Esophagus (tissue), 2 donors: ENCODE data around the gene PDZD2. TPM values are rescaled to one million over a fixed set of nuclear protein-coding genes. Genes with fewer than 3 reads are reported as not detected.

Experiments used
- H3K27ac ChIP-seq, 2 donors: one replicate each; pipeline ENCODE4 v1.5.1; 2013; ENCODE audit warnings: low read depth in 2 of 2, mild to moderate bottlenecking in 2 of 2, inconsistent platforms in 1 of 2, low read length in 1 of 2, moderate library complexity in 1 of 2
- H3K27me3 ChIP-seq, 2 donors: one replicate each; pipeline ENCODE4 v1.6.1; 2013; ENCODE audit warnings: low read length in 2 of 2, control low read depth in 1 of 2, mild to moderate bottlenecking in 1 of 2; ENCODE audit not compliant: insufficient read depth in 2 of 2, control insufficient read depth in 1 of 2
- H3K36me3 ChIP-seq, 2 donors: one replicate each; pipeline ENCODE4 v1.6.1; 2013; ENCODE audit warnings: low read length in 1 of 2; ENCODE audit not compliant: control insufficient read depth in 2 of 2, insufficient read depth in 2 of 2
- H3K4me1 ChIP-seq, 2 donors: one replicate each; pipeline ENCODE4 v1.6.1; 2013; ENCODE audit warnings: low read length in 1 of 2; ENCODE audit not compliant: control insufficient read depth in 2 of 2, insufficient read depth in 2 of 2
- H3K4me3 ChIP-seq, 2 donors: one replicate each; pipeline ENCODE4 v1.5.1; 2013; ENCODE audit warnings: low read length in 2 of 2, mild to moderate bottlenecking in 2 of 2, low read depth in 1 of 2, moderate library complexity in 1 of 2
- H3K9me3 ChIP-seq, 2 donors: one replicate each; pipeline ENCODE4 v1.6.1; 2013; ENCODE audit warnings: mild to moderate bottlenecking in 2 of 2, low read depth in 1 of 2, low read length in 1 of 2, moderate library complexity in 1 of 2; ENCODE audit not compliant: control insufficient read depth in 2 of 2, insufficient read depth in 1 of 2
- WGBS, 2 donors: extraction: QIAGEN DNeasy Blood & Tissue Kit; methylation state at CpG; one replicate each; pipeline ENCODE4 v1.1.7; 2013; 5-methylcytosine and 5-hydroxymethylcytosine counted together
- polyA plus RNA-seq, 2 donors: library from polyadenylated mRNA; stranded (reverse); fragments of 200-250 nt; gene quantifications; one replicate each; pipeline ENCODE4 v1.2.3, GENCODE V29; 2013
- donor health status: healthy with polysubstance abuse.
- donor health status: Bipolar disorder and iron deficiency.

Gene PDZD2
- polyA plus RNA-seq, 2 donors = 6.6 to 15.3 TPM

DNA sequence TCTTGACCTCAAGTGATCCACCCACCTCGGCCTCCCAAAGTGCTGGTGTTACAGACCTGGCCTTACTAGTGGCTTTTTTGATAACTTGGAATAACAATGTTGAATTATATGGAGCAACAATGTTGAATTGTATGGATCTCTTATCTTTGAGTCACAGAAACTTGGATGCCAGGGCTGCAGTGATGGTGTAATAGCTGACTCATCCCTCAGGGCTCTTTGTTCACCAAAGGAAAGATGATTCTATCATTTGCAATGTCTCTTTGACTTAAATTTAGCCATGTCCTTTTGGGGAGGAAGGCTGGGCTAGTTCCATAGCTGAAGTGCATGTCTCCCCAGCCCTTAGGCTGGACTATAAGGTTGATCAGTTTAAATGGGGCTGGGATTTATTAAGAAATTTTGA is 172.3 kb downstream of the PDZD2 start:
- Histone ChIP-seq H3K27me3 (no peaks in the 10 kb centered on the region), H3K4me3 (no peak overlapping the region), H3K9me3 (no peaks in the 10 kb centered on the region), H3K36me3 (no peaks in the 10 kb centered on the region), H3K27ac (no peak overlapping the region), H3K4me1 (no peaks in the 10 kb centered on the region)
- WGBS, 2 donors = 55 to 64% methylated on average over 1 of the region's 1 CpG

DNA sequence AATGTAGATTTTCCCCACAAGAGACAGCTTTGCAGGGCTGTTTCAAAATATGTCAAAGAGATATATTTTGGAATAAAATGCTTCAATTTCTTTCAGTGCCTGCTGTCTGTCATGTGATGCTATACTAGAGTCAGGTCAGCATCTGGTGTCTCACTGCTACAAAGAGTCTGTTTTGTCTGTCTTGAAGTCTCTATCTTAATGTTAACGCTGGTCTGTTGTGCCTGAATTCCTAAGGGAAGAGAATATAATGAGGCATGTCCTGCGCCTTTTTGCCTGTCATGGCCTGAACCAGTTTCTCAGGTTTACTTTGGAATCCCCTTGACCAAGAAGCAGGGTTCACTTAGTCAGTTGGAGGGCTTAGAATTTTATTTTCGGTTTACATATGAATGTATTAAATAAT is 176.4 kb downstream of the PDZD2 start:
- H3K27ac ChIP-seq = no peak overlapping the region
- no peaks in the 10 kb centered on the region for H3K36me3 ChIP-seq
- no peak overlapping the region for H3K4me3 ChIP-seq
- H3K27me3 ChIP-seq = no peaks in the 10 kb centered on the region
- no peaks in the 10 kb centered on the region for H3K9me3 ChIP-seq
- H3K4me1 ChIP-seq = no peaks in the 10 kb centered on the region
- WGBS, 2 donors = 55 to 64% methylated on average over 3 of the region's 3 CpGs

DNA sequence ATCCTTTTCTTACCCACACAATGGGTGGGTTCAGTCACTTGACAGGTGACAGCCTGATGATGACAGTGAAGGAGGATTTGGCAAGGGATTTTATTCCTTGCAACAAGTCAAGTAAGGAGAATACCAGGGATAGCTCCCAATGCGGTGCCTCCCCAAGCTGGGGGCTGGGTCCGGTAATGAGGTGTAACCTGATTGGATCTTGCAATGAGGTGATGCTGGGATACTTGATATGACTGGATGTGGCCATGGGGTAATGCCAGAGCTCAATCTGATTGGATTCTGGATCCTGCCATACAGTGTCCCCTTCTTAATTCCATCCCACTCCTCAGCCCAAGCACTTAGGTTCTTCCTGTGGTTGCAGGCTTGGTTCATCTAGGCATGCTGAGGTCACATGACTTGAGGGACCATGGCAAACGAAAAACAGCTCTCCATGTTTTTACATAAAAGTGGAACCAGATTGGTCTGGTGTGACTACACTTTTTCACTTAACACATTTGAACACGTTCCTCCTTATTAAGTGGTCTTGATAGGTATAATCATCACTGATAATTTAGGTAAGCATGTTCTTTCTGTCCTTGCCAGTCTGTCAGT is 181.1 kb downstream of the PDZD2 start:
- Histone ChIP-seq H3K4me1 (no peaks in the 10 kb centered on the region), H3K27ac (no peak overlapping the region), H3K9me3 (no peaks in the 10 kb centered on the region), H3K27me3 (no peaks in the 10 kb centered on the region), H3K4me3 (no peak overlapping the region), H3K36me3 (no peaks in the 10 kb centered on the region)
- WGBS, 2 donors = 67 to 70% methylated on average over 4 of the region's 4 CpGs

DNA sequence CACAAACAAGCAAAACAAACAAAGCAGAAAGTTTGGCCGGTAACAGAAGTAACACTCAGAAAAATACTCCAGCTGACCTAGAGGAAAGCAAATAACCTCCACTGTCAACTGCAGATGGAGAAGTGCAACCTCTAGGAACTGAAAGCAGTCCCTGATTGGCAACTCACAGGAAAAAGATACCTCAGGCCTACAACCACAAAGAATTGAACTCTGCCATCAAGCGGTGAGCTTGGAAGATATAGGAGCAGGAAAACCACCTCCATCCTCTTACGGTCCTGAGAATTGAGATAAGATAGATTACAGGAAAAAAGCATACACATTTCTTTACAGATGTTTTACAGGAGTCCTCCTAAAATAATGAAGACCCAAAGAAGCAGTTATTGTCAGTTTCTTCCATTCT is 184.5 kb downstream of the PDZD2 start:
- WGBS, 2 donors = 39 to 57% methylated on average over 3 of the region's 3 CpGs
- Histone ChIP-seq H3K36me3 (no peaks in the 10 kb centered on the region), H3K27ac (no peak overlapping the region), H3K4me3 (no peak overlapping the region), H3K27me3 (no peaks in the 10 kb centered on the region), H3K4me1 (no peaks in the 10 kb centered on the region), H3K9me3 (no peaks in the 10 kb centered on the region)

DNA sequence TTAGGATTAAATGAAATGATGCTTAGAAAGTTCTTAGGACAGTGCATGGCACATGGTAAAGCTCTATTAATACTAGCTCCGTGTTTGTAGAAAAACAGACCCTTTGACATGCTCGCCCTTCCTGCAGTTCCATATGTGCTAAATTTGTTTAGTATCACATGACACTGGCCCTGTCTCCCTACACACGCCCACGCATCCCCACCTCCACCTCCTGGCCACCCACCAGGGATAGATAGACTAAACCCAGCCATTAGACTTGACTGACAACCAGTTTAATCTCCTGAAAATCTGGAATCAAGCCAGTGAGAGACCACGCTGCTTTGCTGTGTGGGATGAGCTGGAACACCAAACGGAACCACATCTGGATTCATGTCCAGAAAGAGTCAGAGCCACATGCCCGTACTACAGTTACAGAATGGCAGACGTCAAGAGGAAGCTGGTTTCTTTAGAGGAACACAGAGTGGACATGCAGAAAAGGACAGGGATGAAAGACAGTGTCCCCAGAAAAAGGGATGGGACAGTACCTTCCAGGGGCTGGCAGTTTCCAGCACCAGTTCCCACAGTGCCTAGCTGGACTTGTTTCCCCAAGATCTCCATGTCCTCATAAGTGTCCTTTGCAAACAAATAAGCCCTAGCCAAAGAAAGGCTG is 186.1 kb downstream of the PDZD2 start:
- no peaks in the 10 kb centered on the region for H3K36me3 ChIP-seq
- 49 to 53% methylated on average over 8 of the region's 8 CpGs for WGBS, 2 donors
- H3K4me3 ChIP-seq = no peak overlapping the region
- no peak overlapping the region for H3K27ac ChIP-seq
- no peaks in the 10 kb centered on the region for H3K4me1 ChIP-seq
- no peaks in the 10 kb centered on the region for H3K27me3 ChIP-seq
- H3K9me3 ChIP-seq = no peaks in the 10 kb centered on the region

DNA sequence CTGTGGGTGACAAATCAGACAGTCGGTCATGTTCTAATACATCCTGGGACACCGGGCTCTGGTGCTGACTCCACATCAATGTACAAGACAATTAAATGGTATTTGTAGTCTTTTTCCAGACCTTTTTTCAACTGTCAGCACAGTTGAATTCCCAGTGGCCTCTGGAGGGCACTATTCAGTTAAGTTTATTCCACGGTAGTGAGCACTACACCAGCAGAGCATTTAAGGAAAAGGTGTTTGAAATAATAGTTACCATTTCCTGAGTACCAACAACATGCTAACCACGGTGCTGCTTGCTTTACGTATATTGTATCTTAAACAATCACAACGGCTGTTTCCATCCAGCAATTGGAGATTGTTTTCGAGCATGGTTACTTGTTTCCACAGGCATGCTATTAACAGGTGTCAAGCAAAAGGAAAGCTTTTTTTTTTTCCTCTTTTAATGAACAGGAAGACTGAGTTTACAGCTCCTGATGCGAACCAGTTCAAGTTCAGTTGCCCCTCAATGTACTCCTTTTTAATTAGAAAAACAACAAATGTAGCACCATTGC is 186.7 kb downstream of the PDZD2 start:
- no peak overlapping the region for H3K27ac ChIP-seq
- WGBS, 2 donors = 10 to 14% methylated on average over 8 of the region's 8 CpGs
- H3K27me3 ChIP-seq = no peaks in the 10 kb centered on the region
- no peaks in the 10 kb centered on the region for H3K9me3 ChIP-seq
- H3K4me3 ChIP-seq = no peak overlapping the region
- H3K36me3 ChIP-seq = no peaks in the 10 kb centered on the region
- no peaks in the 10 kb centered on the region for H3K4me1 ChIP-seq

DNA sequence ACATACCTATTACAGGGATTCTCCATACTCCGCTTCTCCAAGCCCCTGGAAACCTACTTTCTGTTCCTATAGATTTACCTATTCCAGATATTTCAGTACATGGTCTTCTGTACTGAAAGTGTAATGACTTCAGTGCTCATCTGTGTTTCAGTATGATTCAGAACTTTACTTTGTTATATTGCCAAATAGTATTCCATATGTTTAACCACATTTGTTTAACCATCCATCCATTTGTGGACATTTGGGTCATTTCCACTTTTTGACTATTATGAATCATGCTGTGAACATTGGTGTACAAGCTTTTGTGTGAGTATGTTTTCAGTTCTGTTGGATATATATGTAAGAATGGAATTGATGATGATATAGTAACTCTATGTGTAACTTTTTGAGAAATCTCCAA is 188.9 kb downstream of the PDZD2 start:
- Histone ChIP-seq H3K36me3 (no peaks in the 10 kb centered on the region), H3K27me3 (no peaks in the 10 kb centered on the region), H3K27ac (no peak overlapping the region), H3K4me3 (no peak overlapping the region), H3K4me1 (no peaks in the 10 kb centered on the region), H3K9me3 (no peaks in the 10 kb centered on the region)
- WGBS, 2 donors = 94 to 98% methylated on average over 1 of the region's 1 CpG

DNA sequence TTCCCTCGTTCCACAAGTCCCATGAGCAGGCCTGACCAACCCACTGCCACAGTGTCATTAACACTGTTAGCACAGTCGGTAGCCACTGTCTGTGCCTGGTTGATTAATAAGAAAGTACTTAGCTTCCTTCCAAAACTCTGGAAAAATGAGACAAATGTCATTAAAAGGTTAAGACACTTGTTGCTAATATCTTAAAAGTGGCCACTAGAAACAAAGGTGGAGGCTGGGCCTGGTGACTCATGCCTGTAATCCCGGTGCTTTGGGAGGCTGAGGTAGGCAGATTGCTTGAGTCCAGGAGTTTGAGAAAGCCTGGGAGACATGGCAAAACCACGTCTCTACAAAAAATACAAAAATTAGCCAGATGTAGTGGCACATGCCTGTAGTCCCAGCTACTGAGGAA is 194.0 kb downstream of the PDZD2 start:
- H3K4me1 ChIP-seq = no peaks in the 10 kb centered on the region
- no peak overlapping the region for H3K27ac ChIP-seq
- H3K36me3 ChIP-seq = no peaks in the 10 kb centered on the region
- no peaks in the 10 kb centered on the region for H3K9me3 ChIP-seq
- no peaks in the 10 kb centered on the region for H3K27me3 ChIP-seq
- H3K4me3 ChIP-seq = no peak overlapping the region
- 58 to 63% methylated on average over 4 of the region's 4 CpGs for WGBS, 2 donors

DNA sequence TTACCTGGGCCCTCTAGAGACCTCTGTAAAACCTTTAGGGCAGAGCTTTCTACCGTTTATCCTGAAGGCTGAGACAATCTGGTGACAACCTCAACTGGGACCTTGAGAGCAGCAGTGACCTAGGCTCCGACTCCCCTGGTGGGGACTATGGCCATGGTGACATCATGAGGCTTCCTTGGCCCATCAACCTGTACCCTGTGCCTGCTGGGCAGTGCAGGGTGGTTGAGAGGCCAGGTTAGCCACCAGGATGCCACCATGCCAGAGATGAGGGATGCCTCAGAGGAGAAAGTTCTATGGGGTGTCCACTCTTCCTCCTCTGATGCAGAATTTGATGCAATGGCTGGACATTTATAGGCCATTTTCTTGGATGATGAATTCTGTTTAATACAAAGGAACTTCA is 194.8 kb downstream of the PDZD2 start:
- no peaks in the 10 kb centered on the region for H3K36me3 ChIP-seq
- no peaks in the 10 kb centered on the region for H3K27me3 ChIP-seq
- no peaks in the 10 kb centered on the region for H3K9me3 ChIP-seq
- no peak overlapping the region for H3K4me3 ChIP-seq
- H3K4me1 ChIP-seq = no peaks in the 10 kb centered on the region
- WGBS, 2 donors = 42 to 83% methylated on average over 2 of the region's 2 CpGs
- H3K27ac ChIP-seq = no peak overlapping the region
